ENCODE data around the gene CMTM4. TPM values are rescaled to one million over a fixed set of nuclear protein-coding genes. Genes with fewer than 3 reads are reported as not detected.

CMTM4 gene
- total and polyA plus RNA-seq, 2 of the 8 experiments (the other 6 are each of a cell fraction or from before 2014, with no cell fraction given): 35.3 to 51.7 TPM

GRCh38 chr16:66717112-66717675, 20.7 kb upstream of the CMTM4 start (continued):
- TF ChIP-seq RAD21 (IDR thresholded peaks at IDR 0.05 in 1 of 2, conservative IDR thresholded peaks at IDR 0.05 in 1 of 2; ENCODE audit: low read depth in 2 of 2, low read length in 2 of 2): peak; percentile 55 to 64
- TF ChIP-seq, protein P1, sequence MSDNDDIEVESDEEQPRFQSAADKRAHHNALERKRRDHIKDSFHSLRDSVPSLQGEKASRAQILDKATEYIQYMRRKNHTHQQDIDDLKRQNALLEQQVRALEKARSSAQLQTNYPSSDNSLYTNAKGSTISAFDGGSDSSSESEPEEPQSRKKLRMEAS (IDR thresholded peaks at IDR 0.05): no peak
- TF ChIP-seq YY1 (IDR thresholded peaks at IDR 0.05; ENCODE audit: low read depth, low read length): no peak
- TF ChIP-seq RFX5 (IDR thresholded peaks at IDR 0.05; ENCODE audit: borderline replicate concordance, low read depth, low read length): peak; percentile 66

All from H1 (cell line).